NCI-H1417 (cell line): ENCODE results near the gene DMBT1.

Experiments used
- DNase-seq, 3 experiments: peaks; one replicate each; lab custom pipeline; 2025; lab: John Stamatoyannopoulos, UW

DMBT1 gene

GRCh38 chr10:122646511-122647382 lies 86.2 kb downstream of the DMBT1 start:
- DNase-seq, result no peak

GRCh38 chr10:122647383-122647968 lies 86.9 kb downstream of the DMBT1 start:
- no peak for DNase-seq

GRCh38 chr10:122648599-122649428 lies 88.3 kb downstream of the DMBT1 start:
- DNase-seq, result peak; percentile 11 to 62 (median 12)

GRCh38 chr10:122649903-122650302 lies 89.3 kb downstream of the DMBT1 start:
- no peak for DNase-seq

- DNase-seq, result no peak
These were observed 89.8 kb downstream of the DMBT1 start for GRCh38 chr10:122650331-122650730.

GRCh38 chr10:122655524-122656307 lies 95.2 kb downstream of the DMBT1 start:
- no peak for DNase-seq

- DNase-seq, result no peak
These were observed 95.8 kb downstream of the DMBT1 start for GRCh38 chr10:122656308-122656705.

- no peak for DNase-seq
These were observed 96.2 kb downstream of the DMBT1 start for GRCh38 chr10:122656741-122657140.

GRCh38 chr10:122657255-122657654 lies 96.7 kb downstream of the DMBT1 start:
- DNase-seq, result no peak

- DNase-seq, result no peak
These were observed 97.2 kb downstream of the DMBT1 start for GRCh38 chr10:122657729-122658128.

GRCh38 chr10:122658356-122659049 lies 97.9 kb downstream of the DMBT1 start:
- DNase-seq, result no peak

- DNase-seq, result no peak
These were observed 98.6 kb downstream of the DMBT1 start for GRCh38 chr10:122659126-122659525.

- DNase-seq, result no peak
These were observed 99.1 kb downstream of the DMBT1 start for GRCh38 chr10:122659651-122660050.

- DNase-seq, result no peak
These were observed 100.1 kb downstream of the DMBT1 start for GRCh38 chr10:122660696-122661095.

GRCh38 chr10:122662231-122662630 lies 101.7 kb downstream of the DMBT1 start:
- DNase-seq, result no peak

GRCh38 chr10:122663516-122664130 lies 103.1 kb downstream of the DMBT1 start:
- DNase-seq, result no peak

GRCh38 chr10:122664501-122664900 lies 103.9 kb downstream of the DMBT1 start:
- no peak for DNase-seq

GRCh38 chr10:122665329-122665860 lies 104.8 kb downstream of the DMBT1 start:
- DNase-seq, result no peak

GRCh38 chr10:122665946-122666345 lies 105.4 kb downstream of the DMBT1 start:
- DNase-seq, result no peak

- DNase-seq, result no peak
These were observed 108.5 kb downstream of the DMBT1 start for GRCh38 chr10:122669045-122669444.
